Right hindlimb (tissue), 1 donor: ENCODE data around the gene NBPF3.
A peak's percentile ranks its signal among the peaks of the same experiment; 100 is the strongest.
"Not testable (repeated sequence)": the region's sequence is repeated elsewhere in the genome, so short reads cannot be mapped to it uniquely, and the experiment has no call there.

Experiments
- DNase-seq: peaks from one replicate; pipeline ENCODE4 v3.0.0-alpha.2; 2018

The NBPF3 gene

DNA sequence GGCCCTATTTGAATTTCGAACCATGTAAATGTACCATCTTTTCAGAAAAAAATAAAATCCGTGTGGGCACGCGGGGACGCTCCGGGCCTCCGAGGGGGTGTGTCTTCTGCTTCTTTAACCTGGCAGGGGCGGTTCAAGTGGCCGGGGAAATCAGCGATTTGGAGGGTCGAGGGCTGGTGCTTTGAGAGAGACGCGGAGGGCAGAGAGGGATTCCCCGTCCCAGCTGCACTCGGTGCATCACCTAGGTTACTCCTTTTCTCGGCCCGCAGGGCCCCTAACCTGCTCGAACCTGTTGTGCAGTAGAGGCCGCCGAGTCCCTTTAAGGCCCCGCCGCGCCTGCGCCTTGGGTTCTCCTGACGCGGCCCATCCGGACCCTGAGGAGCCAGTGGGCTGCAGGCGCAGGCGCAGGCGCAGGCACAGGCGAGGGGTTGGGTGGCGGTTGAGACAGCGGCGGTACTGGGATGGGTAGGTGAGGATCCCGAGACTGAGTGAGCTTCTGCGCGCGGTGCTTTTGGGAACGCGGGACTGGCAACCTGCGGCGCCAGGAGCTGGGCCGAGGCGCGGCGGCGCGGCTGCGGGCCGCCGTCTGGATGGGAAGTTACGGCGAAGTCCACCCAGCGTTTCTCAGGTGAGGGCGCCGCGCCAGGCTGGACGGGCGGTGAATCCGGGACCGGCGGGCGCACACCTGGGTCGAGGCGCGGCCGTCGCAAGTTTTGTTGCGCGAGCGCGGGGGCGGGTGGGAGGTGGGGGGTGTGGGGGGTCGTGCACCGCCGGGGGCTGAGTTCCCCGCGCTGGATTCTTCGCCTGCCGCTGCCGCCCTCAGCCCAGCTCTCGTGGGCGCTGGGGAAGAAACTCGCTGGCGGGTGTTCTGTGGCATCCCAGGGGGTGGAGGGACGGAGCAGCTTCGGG is at the start of gene NBPF3:
Gene NBPF3 (plus strand): TSS at position 417 of the 909 bp plus-strand sequence. CDS start 4,950 bp downstream, outside the sequence.
- peak; percentile 94 for DNase-seq

DNA sequence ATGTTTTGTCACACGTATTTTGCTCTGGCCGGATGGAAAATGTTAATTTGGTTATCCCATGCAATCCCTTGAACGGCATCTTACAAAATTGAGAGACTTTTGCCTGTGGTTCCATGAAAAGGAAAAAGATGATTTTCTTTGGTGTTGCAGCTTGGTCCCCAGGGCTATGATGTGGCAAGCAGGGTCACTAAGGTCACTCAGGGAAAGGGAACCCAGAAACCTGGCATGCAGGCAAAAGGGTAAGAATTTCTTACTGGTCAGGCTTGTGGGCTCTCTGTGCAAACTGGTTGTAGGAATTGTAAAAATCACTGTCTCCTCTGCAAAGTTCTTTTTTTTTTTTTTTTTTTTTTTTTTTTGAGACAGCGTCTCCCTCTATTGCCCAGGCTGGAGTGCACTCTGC is 48.4 kb upstream of the NBPF3 start:
- DNase-seq = no peak

DNA sequence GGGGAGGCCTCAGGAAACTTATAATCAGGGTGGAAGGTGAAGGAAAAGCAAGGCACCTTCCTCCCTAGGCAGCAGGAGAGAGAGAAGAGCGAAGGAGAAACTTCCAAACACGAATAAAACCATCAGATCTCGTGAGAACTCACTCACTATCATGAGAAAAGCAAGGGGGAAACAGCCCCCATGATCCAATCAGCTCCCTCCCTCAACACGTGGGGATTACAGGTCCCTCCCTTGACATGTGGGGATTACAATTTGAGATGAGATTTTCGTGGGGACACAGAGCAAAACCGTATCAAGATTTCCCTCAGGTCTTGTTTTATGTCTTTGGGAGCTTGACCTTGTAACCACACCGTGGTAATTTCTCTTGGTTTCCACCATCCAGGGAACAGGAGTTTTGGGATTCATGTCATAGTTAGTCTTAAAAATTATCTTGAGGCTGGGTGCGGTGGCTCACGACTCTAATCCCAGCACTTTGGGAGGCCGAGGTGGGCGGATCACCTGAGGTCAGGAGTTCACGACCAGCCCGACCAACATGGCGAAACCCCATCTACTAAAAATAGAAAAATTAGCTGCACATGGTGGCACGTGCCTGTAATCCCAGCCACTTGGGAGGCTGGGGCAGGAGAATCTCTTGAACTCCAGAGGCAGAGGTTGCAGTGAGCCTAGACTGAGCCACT is 47.2 kb upstream of the NBPF3 start:
- DNase-seq = no peak

DNA sequence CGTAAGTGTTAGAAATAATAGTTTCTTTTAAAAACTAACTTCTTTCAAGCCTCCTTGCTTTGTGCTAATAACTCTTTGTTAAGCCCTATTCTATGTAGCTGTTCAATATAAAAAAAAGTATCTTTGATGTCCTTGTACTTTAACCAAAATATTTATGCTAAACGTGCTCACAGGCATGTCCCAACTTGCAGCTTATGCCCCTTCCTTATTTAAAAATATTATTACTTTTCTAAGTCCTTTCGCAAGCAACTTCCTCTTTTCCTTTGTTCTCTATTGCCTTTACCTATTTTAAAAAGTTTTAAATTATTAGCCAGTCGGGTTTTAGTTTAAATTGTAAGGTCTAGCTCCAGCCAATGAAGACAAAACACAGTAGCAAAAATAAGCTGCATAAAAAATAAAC is 43.4 kb upstream of the NBPF3 start:
- no peak for DNase-seq

- DNase-seq = no peak
These were observed 42.1 kb upstream of the NBPF3 start for GRCh38 chr1:21397813-21398188.

DNA sequence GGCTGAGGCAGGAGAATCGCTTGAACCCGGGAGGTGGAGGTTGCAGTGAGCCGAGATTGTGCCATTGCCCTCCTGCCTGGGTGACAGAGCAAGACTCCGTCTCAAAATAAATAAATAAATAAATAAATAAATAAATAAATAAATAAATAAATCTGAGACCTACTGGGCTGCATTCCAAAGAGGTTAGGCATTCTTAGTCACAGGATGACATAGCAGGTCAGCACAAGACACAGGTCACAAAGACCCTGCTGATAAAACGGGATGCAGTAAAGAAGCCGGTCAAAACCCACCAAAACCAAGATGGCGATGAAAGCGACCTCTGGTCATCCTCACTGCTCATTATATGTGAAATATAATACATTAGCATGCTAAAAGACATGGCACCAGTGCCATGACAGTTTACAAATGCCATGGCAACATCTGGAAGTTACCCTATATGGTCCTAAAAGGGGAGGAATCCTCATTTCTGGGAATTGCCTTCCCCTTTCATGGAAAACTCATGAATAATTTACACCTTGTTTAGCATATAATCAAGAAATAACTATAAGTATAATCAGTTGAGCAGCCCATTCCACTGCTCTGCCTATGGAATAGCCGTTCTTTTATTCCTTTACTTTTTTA is 38.1 kb upstream of the NBPF3 start:
- not testable (repeated sequence) for DNase-seq

GRCh38 chr1:21406659-21407058 is 33.3 kb upstream of the NBPF3 start:
- DNase-seq = no peak

DNA sequence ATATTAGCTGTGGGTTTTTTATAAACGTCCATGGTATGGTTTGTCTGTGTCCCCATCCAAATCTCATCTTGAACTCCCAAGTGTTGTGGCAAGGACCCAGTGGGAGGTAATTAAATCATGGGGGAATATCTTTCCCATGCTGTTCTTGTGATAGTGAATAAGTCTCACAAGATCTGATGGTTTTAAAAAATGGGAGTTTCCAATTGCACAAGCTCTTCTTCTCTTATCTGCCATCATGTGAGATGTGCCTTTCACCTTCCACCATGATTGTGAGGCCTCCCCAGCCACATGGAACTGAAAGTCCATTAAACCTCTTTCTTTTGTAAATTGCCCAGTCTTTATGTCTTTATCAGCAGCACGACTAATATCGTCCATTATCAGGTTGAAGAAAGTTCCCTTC is 30.0 kb upstream of the NBPF3 start:
- DNase-seq = not testable (repeated sequence)

- no peak for DNase-seq
These were observed 25.9 kb upstream of the NBPF3 start for GRCh38 chr1:21414015-21414414.

GRCh38 chr1:21420378-21420777 is 19.6 kb upstream of the NBPF3 start:
- DNase-seq = not testable (repeated sequence)

- DNase-seq = not testable (repeated sequence)
These were observed 18.6 kb upstream of the NBPF3 start for GRCh38 chr1:21421307-21421706.

DNA sequence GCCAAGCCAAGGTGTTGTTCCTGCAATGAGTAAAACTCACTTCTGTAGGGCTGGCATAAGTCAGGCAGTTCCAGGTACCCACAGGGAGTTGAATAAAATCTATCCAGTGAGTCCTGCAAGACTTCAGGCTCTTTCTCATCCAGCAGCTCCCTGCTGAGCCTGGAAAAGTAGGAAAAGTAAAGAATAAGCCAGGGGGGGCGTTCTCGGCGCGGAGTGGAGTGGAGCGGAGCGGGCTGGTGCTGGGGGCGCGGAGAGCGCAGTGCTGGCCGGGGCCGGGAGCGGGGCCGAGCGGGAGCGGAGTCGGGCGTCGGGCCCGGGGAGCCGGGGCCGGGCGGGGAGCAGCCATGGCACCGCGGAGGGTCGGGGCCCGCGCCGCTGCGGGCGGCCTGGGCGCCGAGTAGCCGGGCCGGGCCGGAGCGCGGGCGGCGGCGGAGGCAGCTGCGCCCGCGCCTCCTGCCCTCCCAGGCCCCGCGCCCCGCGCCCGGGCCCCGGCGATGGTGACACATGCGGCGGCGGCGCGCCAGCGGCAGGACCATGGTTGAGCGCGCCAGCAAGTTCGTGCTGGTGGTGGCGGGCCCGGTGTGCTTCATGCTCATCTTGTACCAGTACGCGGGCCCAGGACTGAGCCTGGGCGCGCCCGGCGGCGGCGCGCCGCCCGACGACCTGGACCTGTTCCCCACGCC is 12.0 kb upstream of the NBPF3 start:
- not testable (repeated sequence) for DNase-seq

DNA sequence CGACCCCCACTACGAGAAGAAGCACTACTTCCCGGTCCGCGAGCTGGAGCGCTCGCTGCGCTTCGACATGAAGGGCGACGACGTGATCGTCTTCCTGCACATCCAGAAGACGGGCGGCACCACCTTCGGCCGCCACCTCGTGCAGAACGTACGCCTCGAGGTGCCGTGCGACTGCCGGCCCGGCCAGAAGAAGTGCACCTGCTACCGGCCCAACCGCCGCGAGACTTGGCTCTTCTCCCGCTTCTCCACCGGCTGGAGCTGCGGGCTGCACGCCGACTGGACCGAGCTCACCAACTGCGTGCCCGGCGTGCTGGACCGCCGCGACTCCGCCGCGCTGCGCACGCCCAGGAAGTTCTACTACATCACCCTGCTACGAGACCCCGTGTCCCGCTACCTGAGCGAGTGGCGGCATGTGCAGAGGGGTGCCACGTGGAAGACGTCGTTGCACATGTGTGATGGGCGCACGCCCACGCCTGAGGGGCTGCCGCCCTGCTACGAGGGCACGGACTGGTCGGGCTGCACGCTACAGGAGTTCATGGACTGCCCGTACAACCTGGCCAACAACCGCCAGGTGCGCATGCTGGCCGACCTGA is 11.4 kb upstream of the NBPF3 start:
- not testable (repeated sequence) for DNase-seq

- not testable (repeated sequence) for DNase-seq
These were observed 10.7 kb upstream of the NBPF3 start for GRCh38 chr1:21429210-21429609.

GRCh38 chr1:21430875-21431274 is 9.1 kb upstream of the NBPF3 start:
- DNase-seq = not testable (repeated sequence)

- no peak for DNase-seq
These were observed 5.5 kb upstream of the NBPF3 start for GRCh38 chr1:21434394-21434793.

GRCh38 chr1:21435646-21436487 is 4.1 kb upstream of the NBPF3 start:
- no peak for DNase-seq

GRCh38 chr1:21436488-21437340 is 3.2 kb upstream of the NBPF3 start:
- no peak for DNase-seq

- DNase-seq = no peak
These were observed 2.6 kb upstream of the NBPF3 start for GRCh38 chr1:21437341-21437640.

GRCh38 chr1:21438646-21439312 is 1.2 kb upstream of the NBPF3 start:
- not testable (repeated sequence) for DNase-seq
